Fibroblast of villous mesenchyme (primary cell): ENCODE results near the gene DNAJC25. TPM values are rescaled to one million over a fixed set of nuclear protein-coding genes. Genes with fewer than 3 reads are reported as not detected.

Source experiments
- DNase-seq: peaks from one replicate; pipeline ENCODE4 v3.0.0-alpha.2; 2010; ENCODE audit warnings: low read depth
- H3K4me3 ChIP-seq: 2 replicates; pipeline ENCODE4 v1.5.1; 2011; ENCODE audit warnings: low read depth, mild to moderate bottlenecking, low read length
- total RNA-seq: library from RNA; depleted of rRNA; stranded (reverse); fragments of >200 nt; gene quantifications from 2 replicates; pipeline ENCODE4 v1.2.3, GENCODE V29; 2012
- TF ChIP-seq, protein P1 (sequence below): IDR thresholded peaks from 2 replicates; pipeline ENCODE4 v1.5.1; 2012; ENCODE audit warnings: low read depth, mild to moderate bottlenecking, low read length; ENCODE audit not compliant: insufficient read depth

DNAJC25 gene
- total RNA-seq, result 7.1 and 9.9 TPM in 2 replicates

DNA sequence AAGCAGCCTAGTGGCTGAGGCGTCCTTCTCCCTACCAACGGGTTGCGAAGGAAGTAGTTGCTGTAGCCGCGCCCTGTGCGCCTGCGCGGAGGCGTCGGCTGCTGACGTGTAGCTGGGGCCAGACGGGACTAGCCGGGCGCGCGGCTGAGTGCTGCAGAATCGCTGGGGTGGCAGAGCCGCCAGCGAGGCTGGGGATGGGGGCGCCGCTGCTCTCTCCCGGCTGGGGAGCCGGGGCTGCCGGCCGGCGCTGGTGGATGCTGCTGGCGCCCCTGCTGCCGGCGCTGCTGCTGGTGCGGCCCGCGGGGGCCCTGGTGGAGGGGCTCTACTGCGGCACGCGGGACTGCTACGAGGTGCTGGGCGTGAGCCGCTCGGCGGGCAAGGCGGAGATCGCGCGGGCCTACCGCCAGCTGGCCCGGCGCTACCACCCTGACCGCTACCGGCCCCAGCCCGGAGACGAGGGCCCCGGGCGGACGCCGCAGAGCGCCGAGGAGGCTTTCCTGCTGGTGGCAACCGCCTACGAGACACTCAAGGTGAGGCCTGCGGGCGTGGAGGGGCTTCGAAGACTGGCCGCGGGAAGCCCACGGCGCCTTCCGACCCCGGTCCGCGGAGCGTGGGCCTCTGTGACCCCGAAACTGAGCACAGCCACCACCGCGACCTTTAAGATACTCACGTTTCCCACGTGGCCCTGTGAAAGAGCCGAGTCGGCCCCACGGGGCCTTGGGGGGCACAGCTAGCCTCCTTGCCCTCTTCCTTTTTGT, at the start of gene DNAJC25:
DNAJC25 (plus strand) TSS at position 121 of the 758 bp plus-strand sequence; CDS start at position 195, 74 bp downstream.
- peak within 1 kb of the TSS; percentile 93 for H3K4me3 ChIP-seq
- DNase-seq, result peak; percentile 99
- TF ChIP-seq, protein P1, sequence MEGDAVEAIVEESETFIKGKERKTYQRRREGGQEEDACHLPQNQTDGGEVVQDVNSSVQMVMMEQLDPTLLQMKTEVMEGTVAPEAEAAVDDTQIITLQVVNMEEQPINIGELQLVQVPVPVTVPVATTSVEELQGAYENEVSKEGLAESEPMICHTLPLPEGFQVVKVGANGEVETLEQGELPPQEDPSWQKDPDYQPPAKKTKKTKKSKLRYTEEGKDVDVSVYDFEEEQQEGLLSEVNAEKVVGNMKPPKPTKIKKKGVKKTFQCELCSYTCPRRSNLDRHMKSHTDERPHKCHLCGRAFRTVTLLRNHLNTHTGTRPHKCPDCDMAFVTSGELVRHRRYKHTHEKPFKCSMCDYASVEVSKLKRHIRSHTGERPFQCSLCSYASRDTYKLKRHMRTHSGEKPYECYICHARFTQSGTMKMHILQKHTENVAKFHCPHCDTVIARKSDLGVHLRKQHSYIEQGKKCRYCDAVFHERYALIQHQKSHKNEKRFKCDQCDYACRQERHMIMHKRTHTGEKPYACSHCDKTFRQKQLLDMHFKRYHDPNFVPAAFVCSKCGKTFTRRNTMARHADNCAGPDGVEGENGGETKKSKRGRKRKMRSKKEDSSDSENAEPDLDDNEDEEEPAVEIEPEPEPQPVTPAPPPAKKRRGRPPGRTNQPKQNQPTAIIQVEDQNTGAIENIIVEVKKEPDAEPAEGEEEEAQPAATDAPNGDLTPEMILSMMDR, result no peak

DNA sequence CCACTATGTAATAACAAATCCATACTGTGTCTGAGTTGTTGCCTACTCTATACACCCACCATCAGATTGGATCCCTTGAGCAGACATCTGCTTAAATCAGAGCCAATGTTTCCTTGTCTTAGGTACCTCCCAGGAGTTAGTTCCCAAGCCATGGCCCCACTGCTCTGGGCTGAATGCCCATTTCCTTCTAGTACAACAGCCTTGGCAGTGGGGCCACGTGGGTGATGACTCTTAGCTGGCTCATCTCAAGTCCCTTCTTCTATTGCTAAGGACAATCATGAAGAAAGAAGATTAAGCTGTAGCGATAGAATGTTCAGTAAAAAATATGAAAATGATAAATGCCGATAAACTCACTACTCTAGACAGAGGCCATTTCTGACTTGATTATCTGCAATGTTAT, 48.2 kb upstream of the DNAJC25 start:
- TF ChIP-seq, protein P1, result no peak
- H3K4me3 ChIP-seq, result no peak overlapping the region
- no peak for DNase-seq

DNA sequence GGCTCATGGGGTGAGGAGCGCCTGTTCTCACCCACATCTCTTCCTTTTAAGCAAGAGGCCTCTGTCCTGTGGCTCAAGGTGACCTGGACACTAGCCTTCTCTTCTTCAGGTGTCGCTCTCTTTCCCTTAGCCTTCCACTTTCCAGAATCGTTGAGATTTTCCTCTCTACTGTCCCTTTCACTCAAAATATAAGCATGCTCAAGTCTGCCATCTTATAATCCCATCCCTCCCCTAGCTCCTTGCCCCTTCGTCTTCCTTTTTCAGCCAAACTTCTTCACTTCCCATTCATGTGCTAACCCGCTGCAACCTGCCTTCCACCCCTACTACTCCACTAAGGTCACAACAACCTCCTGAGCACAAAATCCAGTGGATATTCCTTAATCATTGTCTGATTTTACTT, 44.8 kb upstream of the DNAJC25 start:
- no peak overlapping the region for H3K4me3 ChIP-seq
- no peak for DNase-seq
- TF ChIP-seq, protein P1, result no peak

DNA sequence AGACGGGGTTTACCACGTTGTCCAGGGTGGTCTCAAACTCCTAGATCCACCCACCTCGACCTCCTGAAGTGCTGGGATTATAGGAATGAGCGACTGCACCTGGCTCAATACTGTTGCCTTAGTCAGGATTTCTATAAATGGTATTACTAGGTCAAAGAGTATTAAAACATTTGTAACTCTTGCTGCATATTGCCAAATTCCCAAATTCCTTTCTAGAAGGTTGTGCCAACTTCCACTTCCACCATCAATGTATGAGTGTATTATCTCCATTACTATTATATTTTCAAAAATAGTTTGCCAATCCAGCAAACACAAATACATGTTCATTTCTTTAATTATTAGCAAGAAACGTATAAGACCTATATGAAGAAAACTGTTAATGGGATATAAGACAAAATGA, 42.3 kb upstream of the DNAJC25 start:
- DNase-seq, result no peak
- no peak overlapping the region for H3K4me3 ChIP-seq
- TF ChIP-seq, protein P1, result no peak

DNA sequence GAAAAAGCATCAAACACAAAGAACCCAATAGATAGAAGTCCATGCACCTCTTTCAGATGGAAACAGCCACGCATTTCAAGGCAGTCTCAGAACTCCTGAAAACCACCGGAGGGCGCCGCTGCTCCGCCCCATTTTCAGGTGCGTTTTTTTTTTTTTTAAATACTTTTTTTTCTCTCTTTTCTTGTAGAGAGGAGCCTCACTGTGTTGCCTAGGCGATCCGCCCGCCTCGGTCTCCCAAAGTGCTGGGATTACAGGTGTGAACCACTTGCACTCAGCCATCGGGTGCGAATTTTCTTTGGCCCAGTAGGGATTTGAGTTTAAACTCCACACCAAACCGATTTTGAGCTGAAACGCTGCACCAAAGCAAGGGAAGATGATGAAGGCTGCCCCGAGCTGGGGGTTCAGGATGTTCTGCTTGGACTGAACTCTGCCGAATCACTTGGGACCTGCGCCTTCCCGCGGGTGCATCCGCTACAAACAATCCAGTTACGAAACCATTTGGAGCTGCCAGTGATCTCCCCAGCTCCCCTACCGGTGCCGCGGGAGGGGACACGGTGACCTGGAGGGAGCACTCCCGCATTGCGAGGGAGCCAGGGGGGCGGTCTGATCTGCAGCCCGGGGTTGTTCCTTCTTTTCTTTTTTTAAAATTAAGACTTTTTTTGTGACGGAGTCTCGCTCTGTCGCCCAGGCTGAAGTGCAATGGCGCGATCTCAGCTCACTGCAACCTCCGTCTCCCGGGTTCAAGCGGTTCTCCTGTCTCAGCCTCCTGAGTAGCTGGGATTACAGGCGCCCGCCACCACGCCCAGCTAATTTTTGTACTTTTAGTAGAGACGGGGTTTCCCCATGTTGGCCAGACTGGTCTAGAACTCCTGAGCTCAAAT, 33.0 kb upstream of the DNAJC25 start:
- DNase-seq, result peak; percentile 78
- TF ChIP-seq, protein P1, result peak; percentile 71
- H3K4me3 ChIP-seq, result peak overlapping the region; percentile 82

DNA sequence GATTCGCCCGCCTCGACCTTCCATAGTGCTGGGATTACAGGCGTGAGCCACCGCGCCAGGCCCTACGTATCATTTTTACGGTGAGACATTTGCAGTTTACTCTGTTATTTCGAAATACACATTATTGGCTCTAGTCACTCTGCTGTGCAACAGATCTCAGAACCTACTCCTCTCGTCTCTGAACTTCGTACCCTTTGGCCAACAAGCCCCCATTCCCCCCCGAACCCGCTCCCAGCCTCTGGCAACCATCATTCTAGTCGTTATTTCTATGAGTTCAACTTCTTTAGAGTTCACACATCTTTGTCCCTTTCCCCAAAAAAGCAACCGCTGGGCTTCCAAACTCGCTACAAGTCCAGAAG, 32.4 kb upstream of the DNAJC25 start:
- DNase-seq, result peak; percentile 80
- TF ChIP-seq, protein P1, result no peak
- H3K4me3 ChIP-seq, result peak overlapping the region; percentile 82
